ENCODE measurements around the gene ZNF441. TPM values are rescaled to one million over a fixed set of nuclear protein-coding genes. Genes with fewer than 3 reads are reported as not detected.
"Not testable (repeated sequence)": the region's sequence is repeated elsewhere in the genome, so short reads cannot be mapped to it uniquely, and the experiment has no call there.

The ZNF441 gene
- polyA plus RNA-seq (ENCODE audit: insufficient read length in 4 of 4): 10 to 100 TPM in 3 of 4 donors, 1 to 10 TPM in 1; 8.7 to 18.1 (median 15.2) TPM

DNA sequence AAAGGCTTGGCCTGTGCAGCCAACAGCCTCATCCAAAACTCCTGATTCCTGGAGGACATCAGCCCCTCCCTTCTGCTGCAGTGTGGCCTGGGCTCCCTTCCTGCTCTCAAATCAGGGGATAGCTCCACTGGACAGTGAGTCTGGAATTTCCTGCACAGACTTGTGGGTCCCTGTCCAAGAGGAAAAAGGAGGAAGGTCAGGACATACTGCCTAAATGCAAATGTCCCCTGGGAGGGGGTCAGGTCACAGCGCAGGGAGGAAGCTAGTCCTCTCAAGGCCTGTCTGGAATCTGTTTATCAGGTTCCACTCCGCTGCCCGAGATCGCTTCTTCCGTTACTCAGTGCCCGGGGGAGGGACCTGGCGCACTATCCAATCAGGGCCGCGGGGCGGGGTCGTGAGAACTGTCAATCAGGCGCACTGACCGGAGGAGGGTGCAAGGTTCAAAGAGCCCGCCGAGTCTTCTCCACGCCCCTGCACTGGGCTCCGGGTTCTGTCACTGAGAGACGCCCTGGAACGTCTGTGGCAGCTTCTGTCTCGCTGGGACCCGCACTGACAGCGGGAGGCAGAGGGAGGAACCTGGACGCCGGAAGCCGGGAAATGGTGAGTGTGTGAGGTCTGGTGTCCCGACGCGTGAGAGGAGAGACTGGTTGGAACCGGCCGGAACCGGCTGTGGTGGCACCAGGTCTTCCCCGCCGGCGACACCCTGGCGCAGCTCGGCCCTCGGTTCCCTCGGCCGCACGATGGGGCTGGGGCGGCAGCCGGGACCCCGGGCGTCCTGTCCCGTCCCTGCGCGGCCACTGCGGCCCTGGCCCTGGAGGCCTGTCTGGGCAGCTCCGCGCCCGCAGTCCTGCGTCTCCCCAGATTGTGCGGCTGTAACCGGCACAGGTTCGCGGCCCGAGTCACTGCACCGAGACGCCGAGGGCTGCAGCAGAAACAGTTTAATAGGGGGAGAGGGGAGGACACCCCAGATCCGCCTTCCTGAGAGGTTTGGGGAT is at the start of gene ZNF441:
TSS of gene ZNF441 (plus strand) at position 404 of the 995 bp plus-strand sequence. CDS start at position 598, 194 bp downstream.
- peak; percentile 92 to 94 (median 94) for DNase-seq (ENCODE audit: low read depth in 4 of 4, low spot score in 3 of 4)

- DNase-seq (ENCODE audit: low read depth in 4 of 4, low spot score in 3 of 4): no peak
These were observed 45.1 kb upstream of the ZNF441 start for GRCh38 chr19:11721681-11722080.

DNA sequence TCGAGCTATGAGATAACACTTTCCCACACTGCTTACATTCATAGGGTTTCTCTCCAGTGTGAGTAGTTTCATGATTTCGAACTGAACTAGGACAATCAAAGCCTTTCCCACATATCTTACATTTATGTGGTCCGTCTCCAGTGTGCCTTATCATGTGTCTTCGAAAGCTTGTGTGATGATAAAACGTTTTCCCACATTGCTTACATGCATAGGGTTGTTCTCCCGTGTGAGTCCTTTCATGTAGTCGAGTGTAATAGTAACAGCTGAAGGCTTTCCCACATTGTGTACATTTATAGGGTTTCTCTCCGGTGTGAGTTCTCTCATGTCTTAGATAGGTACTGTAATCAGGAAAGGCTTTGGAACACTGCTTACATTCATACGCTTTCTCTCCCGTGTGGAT is 44.4 kb upstream of the ZNF441 start:
- no peak for DNase-seq (ENCODE audit: low read depth in 4 of 4, low spot score in 3 of 4)

- DNase-seq (ENCODE audit: low read depth in 4 of 4, low spot score in 3 of 4): no peak
These were observed 37.2 kb upstream of the ZNF441 start for GRCh38 chr19:11729586-11729985.

DNA sequence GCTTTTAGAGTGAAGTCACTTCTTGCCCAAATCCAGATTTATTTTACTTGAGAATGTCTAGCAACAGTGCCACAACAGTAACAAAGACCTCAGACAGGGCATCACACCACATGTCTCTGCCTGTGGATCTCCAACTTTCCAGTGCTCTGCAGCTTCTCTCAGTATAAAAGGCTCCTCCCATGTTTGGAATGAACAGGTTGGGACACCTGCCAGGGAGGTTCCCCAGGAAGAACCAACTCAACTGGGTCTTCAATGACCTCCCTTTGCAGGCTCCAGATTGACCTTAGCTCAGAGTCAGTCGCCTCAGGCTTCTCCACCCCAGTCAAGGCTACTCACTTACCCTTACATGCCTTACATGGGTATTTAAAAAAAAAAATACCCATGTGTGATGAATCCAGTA is 31.4 kb upstream of the ZNF441 start:
- no peak for DNase-seq (ENCODE audit: low read depth in 4 of 4, low spot score in 3 of 4)

DNA sequence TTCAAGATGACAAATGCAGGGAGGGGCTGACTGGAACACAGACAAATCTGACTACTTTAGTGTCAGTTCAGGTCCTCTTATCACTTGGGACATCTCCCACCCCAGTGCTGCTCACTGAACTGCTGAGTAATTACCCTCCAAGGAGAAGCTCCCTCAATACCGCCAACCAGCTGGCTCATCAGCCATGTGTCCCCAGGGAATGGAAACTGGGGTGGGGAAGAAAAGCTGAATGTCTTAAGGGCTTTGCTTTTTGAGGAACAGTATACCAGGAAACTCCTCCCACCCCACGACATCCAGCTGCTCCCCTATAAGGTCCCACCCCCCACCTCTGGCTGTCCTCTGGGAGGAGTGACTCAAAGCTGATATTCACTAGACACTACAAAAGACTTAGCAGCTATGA is 30.1 kb upstream of the ZNF441 start:
- no peak for DNase-seq (ENCODE audit: low read depth in 4 of 4, low spot score in 3 of 4)

GRCh38 chr19:11737964-11738745 is 28.6 kb upstream of the ZNF441 start:
- DNase-seq (ENCODE audit: low read depth in 4 of 4, low spot score in 3 of 4): peak; percentile 12 to 19 (median 14)

DNA sequence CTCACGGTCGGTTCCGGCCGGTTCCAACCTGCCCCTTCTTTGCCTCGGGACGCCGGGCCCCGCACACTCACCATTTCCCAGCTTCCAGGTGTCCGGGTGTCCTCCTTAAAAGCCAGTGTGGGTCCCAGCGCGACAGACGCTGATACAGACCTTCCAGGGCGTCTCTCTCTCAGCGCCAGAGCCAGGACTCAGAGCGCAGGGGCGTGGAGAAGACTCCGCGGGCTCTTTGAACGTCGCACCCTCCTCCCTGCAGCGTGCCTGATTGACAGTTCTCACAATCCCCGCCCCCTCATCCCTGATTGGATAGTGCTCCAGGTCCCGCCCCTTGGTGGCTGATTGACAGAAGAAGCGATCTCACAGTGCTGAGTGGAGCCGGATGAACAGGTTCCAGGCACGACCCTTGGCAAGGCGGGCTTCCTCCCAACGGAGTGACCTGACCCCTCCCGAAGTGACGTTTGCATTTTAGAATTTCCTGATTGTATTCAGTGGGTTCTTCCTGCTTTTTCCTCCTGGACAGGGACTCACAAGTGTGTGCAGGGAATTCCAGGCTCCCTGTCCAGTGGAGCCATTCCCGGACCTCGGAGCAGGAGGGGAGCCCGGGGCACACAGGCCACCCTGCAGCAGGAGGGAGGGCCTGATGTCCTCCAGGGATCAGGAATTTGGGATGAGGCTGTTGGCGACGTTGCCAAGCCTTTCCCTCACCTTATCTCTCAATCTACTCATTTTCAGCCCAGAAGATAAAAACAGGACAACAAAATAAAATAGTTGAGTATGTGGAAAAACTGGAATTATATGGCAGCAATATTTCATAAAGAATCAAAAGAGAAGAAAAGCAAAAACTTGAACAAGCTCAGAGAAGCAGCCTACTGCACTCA is 27.8 kb upstream of the ZNF441 start, which contains the start of gene ZNF823:
TSS of gene ZNF823 (minus strand) at position 201 of the 875 bp plus-strand sequence. CDS start at position 74, 127 bp downstream.
- DNase-seq (ENCODE audit: low read depth in 4 of 4, low spot score in 3 of 4): peak; percentile 97 to 99 (median 99)

- no peak for DNase-seq (ENCODE audit: low read depth in 4 of 4, low spot score in 3 of 4)
These were observed 20.9 kb upstream of the ZNF441 start for GRCh38 chr19:11745869-11746268.

- DNase-seq (ENCODE audit: low read depth in 4 of 4, low spot score in 3 of 4): no peak
These were observed 19.5 kb upstream of the ZNF441 start for GRCh38 chr19:11747277-11747676.

- no peak for DNase-seq (ENCODE audit: low read depth in 4 of 4, low spot score in 3 of 4)
These were observed 17.0 kb upstream of the ZNF441 start for GRCh38 chr19:11749751-11750150.

DNA sequence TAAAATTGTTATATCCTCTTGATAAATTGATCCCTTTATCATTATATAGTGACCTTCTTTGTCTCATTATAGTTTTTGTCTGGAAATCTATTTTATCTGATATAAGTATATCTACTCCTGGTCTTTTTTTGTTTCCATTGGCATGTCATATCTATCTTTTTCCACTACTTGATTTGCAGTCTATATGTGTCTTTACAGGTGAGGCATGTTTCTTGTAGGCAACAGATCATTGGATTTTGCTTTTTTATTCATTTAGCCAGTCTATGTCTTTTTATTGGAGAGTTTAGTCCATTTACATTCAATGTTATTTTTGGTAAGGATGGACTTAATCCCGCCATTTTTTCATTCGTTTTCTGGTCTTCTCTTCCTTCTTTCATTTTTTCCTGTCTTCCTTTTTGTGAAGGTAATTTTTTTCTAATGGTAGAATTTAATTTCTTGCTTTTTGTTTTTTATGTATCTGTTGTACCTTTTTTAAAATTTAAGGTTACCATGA is 14.5 kb upstream of the ZNF441 start:
- DNase-seq (ENCODE audit: low read depth in 4 of 4, low spot score in 3 of 4): no peak

DNA sequence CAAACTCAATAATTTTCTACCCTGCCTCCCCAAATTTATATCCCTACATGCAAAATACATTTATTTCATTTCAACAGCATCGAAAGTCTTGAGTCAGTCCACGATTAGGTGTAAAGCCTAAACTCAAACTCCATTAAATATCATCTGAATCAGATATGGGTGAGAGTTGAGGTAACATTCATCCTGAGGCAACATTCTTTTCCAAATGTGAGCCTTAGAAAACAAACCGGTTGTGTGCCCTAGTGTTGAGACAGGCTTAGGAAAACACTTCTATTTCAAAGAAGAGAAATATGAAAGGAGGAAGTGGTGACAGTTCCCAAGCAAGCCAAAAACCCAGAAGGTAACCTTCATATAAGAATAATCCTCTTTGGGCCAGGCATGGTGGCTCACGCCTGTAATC is 12.1 kb upstream of the ZNF441 start:
- no peak for DNase-seq (ENCODE audit: low read depth in 4 of 4, low spot score in 3 of 4)

DNA sequence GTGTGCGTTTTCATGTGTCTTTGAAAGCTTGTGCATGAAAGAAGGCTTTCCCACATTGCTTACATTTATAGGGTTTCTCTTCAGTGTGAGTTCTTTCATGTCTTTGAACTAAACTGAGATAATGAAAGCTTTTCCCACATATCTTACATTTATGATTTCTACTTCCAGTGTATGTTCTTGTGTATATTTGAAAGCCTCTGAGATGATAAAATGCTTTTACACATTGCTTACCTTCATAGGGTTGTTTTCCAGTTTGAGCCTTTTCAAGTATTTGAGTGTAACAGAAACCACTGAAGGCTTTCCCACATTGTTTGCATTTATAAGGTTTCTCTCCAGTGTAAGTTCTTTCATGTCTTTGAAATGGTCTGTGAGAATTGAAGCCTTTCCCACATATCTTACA is 9.8 kb upstream of the ZNF441 start:
- DNase-seq (ENCODE audit: low read depth in 4 of 4, low spot score in 3 of 4): no peak

DNA sequence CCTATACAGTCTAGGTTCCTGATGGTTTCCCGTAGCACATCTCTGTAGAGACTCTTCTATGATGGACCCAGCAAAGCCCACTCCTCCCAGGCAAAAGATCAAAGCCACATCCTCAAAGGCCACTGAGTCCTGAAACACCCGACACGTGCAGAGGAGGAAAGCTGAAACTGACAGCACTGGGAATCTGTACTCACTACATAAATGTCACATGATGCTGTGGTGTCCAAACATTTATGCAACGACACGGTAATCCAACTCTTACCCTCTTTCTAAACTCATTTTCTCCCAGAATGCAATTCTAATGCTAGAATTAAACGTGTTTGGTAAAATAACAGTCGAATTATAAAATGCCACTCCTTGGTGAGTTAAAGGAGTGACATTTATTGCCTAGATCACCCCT is 7.0 kb upstream of the ZNF441 start:
- no peak for DNase-seq (ENCODE audit: low read depth in 4 of 4, low spot score in 3 of 4)

GRCh38 chr19:11763117-11763516 is 3.7 kb upstream of the ZNF441 start:
- DNase-seq (ENCODE audit: low read depth in 4 of 4, low spot score in 3 of 4): no peak

- DNase-seq (ENCODE audit: low read depth in 4 of 4, low spot score in 3 of 4): no peak
These were observed 3.2 kb upstream of the ZNF441 start for GRCh38 chr19:11763611-11764010.

DNA sequence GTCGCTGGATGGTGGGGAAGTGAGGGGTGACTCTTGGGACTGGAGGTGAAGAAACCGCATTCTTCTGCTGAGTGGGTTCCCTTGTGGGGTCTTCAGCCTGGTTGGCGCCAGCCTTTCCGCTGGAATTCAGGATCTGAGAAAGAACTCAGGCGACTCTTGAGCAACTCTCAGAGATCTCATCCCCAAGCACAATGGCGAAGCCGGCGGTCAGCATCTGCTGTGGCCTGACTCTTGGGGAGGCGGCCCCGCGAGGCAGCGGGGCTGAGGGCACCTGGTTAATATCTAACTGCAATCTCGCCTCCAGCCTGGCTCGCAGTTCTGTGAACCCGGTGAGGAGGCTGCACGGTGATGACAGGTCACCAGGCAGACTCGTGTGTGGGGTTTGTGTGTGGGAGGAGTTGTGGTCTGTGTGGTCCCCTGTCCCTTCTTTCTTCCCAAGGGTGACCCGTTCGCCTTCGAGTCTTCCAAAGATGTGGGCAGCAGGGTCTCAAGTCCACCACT is 883 bp downstream of the ZNF441 start:
- DNase-seq (ENCODE audit: low read depth in 4 of 4, low spot score in 3 of 4): peak; percentile 21 to 46 (median 26)

GRCh38 chr19:11769995-11770394 is 3.2 kb downstream of the ZNF441 start:
- DNase-seq (ENCODE audit: low read depth in 4 of 4, low spot score in 3 of 4): no peak

- not testable (repeated sequence) for DNase-seq (ENCODE audit: low read depth in 4 of 4, low spot score in 3 of 4)
These were observed 4.7 kb downstream of the ZNF441 start for GRCh38 chr19:11771520-11771919.

Measured in left renal pelvis (tissue), 4 donors.